ENCODE results near the gene IRF9.

IRF9 gene

DNA sequence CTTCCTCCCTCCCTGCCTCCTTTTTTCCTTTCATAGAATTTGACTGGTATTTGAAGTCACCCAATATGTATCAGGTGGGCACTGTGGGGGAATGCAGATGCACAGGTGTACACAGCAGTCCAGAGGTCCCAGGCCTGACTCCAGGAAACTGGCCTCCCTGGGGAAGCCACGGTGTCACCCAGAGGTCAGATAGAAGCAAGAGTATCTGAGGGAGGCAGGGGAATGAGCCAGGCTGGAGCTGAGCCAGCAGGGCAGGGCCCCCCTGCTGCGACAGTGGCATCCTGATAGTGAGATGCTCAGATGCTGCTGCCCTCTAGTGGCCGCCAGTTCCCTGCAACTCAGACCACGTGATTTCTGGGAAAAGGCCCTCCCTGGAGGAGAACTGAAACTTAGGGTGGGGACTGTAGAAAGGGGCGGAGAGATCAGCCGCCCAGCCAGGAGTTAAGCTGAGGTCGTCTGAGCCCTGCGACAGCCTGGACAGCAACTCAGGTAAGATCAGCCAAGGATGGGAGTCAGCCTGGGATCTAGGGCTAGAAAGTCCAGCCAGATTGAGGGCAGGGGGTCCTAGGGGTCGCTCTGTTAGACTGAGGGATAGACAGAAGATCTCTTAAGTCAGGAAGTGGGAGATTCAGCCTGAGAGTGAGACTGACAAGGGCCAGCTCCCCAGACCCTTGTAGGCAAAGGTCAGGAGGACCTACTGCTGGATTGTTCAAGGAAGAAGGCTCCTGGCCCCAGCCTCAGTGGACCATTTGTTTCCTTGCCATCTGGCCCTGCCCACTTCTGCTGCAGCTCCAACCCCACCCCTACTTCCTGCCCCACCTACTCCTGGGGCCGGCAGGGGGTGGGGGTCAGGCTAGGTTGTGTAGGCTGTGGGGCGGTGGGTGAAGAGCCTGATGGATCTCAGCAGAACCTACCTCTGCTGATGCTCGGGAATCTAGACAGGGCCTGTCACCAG is at the start of gene IRF9:
IRF9 (plus strand) TSS at position 416 of the 955 bp plus-strand sequence. CDS start 880 bp downstream, outside the sequence.
- H3K27me3 ChIP-seq (ENCODE audit: control insufficient read depth, insufficient read depth, low read length): no peaks in the 10 kb centered on the region
- peaks cover 3% of the 10 kb centered on the region for H3K4me1 ChIP-seq (ENCODE audit: control insufficient read depth, insufficient read depth, low read length)
- H3K36me3 ChIP-seq (ENCODE audit: control insufficient read depth, insufficient read depth, low read length): peaks cover 44% of the 10 kb centered on the region
- H3K9ac ChIP-seq (ENCODE audit: low read depth, low read length): peak within 1 kb of the TSS; percentile 66
- peak within 1 kb of the TSS; percentile 64 for H3K4me3 ChIP-seq (ENCODE audit: low read depth, low read length)
- no peaks in the 10 kb centered on the region for H3K9me3 ChIP-seq (ENCODE audit: control insufficient read depth, insufficient read depth, low read length)

GRCh38 chr14:24113379-24113800 is 47.7 kb upstream of the IRF9 start:
- Histone ChIP-seq H3K4me1 (ENCODE audit: control insufficient read depth, insufficient read depth, low read length) (peaks cover 3% of the 10 kb centered on the region), H3K9ac (ENCODE audit: low read depth, low read length) (peak overlapping the region; percentile 30), H3K36me3 (ENCODE audit: control insufficient read depth, insufficient read depth, low read length) (peaks cover 10% of the 10 kb centered on the region), H3K27me3 (ENCODE audit: control insufficient read depth, insufficient read depth, low read length) (no peaks in the 10 kb centered on the region), H3K9me3 (ENCODE audit: control insufficient read depth, insufficient read depth, low read length) (no peaks in the 10 kb centered on the region), H3K4me3 (ENCODE audit: low read depth, low read length) (peak overlapping the region; percentile 93)

- H3K9me3 ChIP-seq (ENCODE audit: control insufficient read depth, insufficient read depth, low read length): no peaks in the 10 kb centered on the region
- H3K36me3 ChIP-seq (ENCODE audit: control insufficient read depth, insufficient read depth, low read length): peaks cover 14% of the 10 kb centered on the region
- H3K9ac ChIP-seq (ENCODE audit: low read depth, low read length): peak overlapping the region; percentile 63
- H3K27me3 ChIP-seq (ENCODE audit: control insufficient read depth, insufficient read depth, low read length): no peaks in the 10 kb centered on the region
- peak overlapping the region; percentile 93 for H3K4me3 ChIP-seq (ENCODE audit: low read depth, low read length)
- peaks cover 3% of the 10 kb centered on the region for H3K4me1 ChIP-seq (ENCODE audit: control insufficient read depth, insufficient read depth, low read length)
Observed at GRCh38 chr14:24113801-24114531, 47.1 kb upstream of the IRF9 start.

GRCh38 chr14:24114532-24115421 is 46.3 kb upstream of the IRF9 start, which contains the start of the genes DCAF11 and NRL:
DCAF11 (plus strand) TSS chr14:24114777; CDS start chr14:24115595, 818 bp downstream.
NRL (minus strand) TSS chr14:24114949; CDS start chr14:24082848, 32,101 bp downstream.
- H3K36me3 ChIP-seq (ENCODE audit: control insufficient read depth, insufficient read depth, low read length): peaks cover 22% of the 10 kb centered on the region
- H3K9ac ChIP-seq (ENCODE audit: low read depth, low read length): peak within 1 kb of the TSS; percentile 74
- H3K4me1 ChIP-seq (ENCODE audit: control insufficient read depth, insufficient read depth, low read length): peaks cover 3% of the 10 kb centered on the region
- H3K4me3 ChIP-seq (ENCODE audit: low read depth, low read length): peak within 1 kb of the TSS; percentile 93
- H3K27me3 ChIP-seq (ENCODE audit: control insufficient read depth, insufficient read depth, low read length): no peaks in the 10 kb centered on the region
- no peaks in the 10 kb centered on the region for H3K9me3 ChIP-seq (ENCODE audit: control insufficient read depth, insufficient read depth, low read length)

DNA sequence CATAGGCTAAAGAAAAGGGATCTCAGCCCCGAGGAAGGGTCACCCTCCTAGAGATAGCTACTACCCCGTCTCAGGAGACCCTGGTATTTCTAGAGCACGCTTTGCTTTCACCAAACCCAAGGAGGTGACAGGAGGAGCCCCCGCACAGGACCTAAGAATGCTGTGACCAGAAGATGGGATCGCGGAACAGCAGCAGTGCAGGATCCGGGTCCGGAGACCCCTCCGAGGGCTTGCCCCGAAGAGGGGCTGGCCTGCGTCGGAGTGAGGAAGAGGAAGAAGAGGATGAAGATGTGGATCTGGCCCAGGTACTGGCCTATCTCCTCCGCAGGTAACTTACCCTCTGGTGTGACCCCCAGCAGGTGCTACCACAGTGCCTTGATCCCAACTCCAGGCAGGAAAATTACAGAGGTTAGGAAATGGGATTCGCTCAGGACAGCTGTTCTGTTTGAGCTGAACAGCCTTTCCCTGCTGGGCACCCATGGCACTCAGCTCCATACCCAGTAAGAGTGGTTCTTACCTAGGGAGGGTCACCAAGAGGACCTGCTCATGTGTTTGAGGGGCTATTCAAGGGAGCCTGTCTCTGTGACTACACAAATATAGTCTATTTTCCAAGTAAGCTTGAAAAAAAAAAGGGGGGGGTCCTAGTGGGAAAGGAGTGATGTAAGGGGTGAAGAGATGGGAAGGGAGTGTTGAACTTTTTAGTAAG is 45.5 kb upstream of the IRF9 start:
- no peaks in the 10 kb centered on the region for H3K27me3 ChIP-seq (ENCODE audit: control insufficient read depth, insufficient read depth, low read length)
- no peaks in the 10 kb centered on the region for H3K9me3 ChIP-seq (ENCODE audit: control insufficient read depth, insufficient read depth, low read length)
- H3K4me3 ChIP-seq (ENCODE audit: low read depth, low read length): peak overlapping the region; percentile 93
- peaks cover 23% of the 10 kb centered on the region for H3K36me3 ChIP-seq (ENCODE audit: control insufficient read depth, insufficient read depth, low read length)
- peak overlapping the region; percentile 74 for H3K9ac ChIP-seq (ENCODE audit: low read depth, low read length)
- H3K4me1 ChIP-seq (ENCODE audit: control insufficient read depth, insufficient read depth, low read length): peaks cover 3% of the 10 kb centered on the region

GRCh38 chr14:24116128-24116814 is 44.8 kb upstream of the IRF9 start:
- Histone ChIP-seq H3K4me3 (ENCODE audit: low read depth, low read length) (peak overlapping the region; percentile 93), H3K4me1 (ENCODE audit: control insufficient read depth, insufficient read depth, low read length) (peaks cover 3% of the 10 kb centered on the region), H3K9me3 (ENCODE audit: control insufficient read depth, insufficient read depth, low read length) (no peaks in the 10 kb centered on the region), H3K36me3 (ENCODE audit: control insufficient read depth, insufficient read depth, low read length) (peaks cover 26% of the 10 kb centered on the region), H3K27me3 (ENCODE audit: control insufficient read depth, insufficient read depth, low read length) (no peaks in the 10 kb centered on the region), H3K9ac (ENCODE audit: low read depth, low read length) (peak overlapping the region; percentile 74)

DNA sequence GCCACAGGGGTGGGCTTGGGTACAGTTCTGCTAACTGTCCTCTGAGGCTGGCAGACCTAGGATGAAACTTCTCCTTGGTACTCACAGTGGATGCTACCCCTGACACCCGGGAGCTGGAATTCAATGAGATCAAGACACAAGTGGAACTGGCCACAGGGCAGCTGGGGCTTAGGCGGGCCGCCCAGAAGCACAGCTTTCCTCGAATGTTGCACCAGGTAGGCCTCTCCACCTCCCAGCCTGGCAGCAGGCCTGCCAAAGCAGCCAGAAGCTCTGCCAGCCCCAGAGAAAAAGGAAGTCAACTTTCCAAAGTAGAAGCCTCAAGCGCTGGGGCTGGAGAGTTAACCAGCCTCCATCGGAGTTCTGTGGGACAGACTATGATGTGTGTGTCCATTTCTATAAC is 43.9 kb upstream of the IRF9 start:
- Histone ChIP-seq H3K9ac (ENCODE audit: low read depth, low read length) (no peak overlapping the region), H3K4me3 (ENCODE audit: low read depth, low read length) (no peak overlapping the region), H3K36me3 (ENCODE audit: control insufficient read depth, insufficient read depth, low read length) (peaks cover 27% of the 10 kb centered on the region), H3K27me3 (ENCODE audit: control insufficient read depth, insufficient read depth, low read length) (no peaks in the 10 kb centered on the region), H3K9me3 (ENCODE audit: control insufficient read depth, insufficient read depth, low read length) (no peaks in the 10 kb centered on the region), H3K4me1 (ENCODE audit: control insufficient read depth, insufficient read depth, low read length) (peaks cover 3% of the 10 kb centered on the region)

DNA sequence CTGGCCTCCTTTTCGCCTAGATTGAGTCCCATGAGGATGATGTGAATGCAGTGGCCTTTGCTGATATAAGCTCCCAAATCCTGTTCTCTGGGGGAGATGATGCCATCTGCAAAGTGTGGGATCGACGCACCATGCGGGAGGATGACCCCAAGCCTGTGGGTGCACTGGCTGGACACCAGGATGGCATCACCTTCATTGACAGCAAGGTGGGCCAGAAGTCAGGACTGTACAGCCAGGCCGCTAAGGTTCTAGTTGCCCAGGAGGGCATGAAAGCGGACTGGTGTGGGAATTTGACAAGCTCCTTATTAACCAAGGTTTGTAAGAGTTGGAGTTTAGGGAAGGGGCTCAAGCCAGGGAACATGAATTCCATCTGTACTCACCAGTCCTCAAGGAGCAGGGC is 41.4 kb upstream of the IRF9 start:
- H3K4me3 ChIP-seq (ENCODE audit: low read depth, low read length): no peak overlapping the region
- H3K9me3 ChIP-seq (ENCODE audit: control insufficient read depth, insufficient read depth, low read length): no peaks in the 10 kb centered on the region
- H3K4me1 ChIP-seq (ENCODE audit: control insufficient read depth, insufficient read depth, low read length): peaks cover 3% of the 10 kb centered on the region
- peaks cover 38% of the 10 kb centered on the region for H3K36me3 ChIP-seq (ENCODE audit: control insufficient read depth, insufficient read depth, low read length)
- H3K27me3 ChIP-seq (ENCODE audit: control insufficient read depth, insufficient read depth, low read length): no peaks in the 10 kb centered on the region
- no peak overlapping the region for H3K9ac ChIP-seq (ENCODE audit: low read depth, low read length)

- H3K27me3 ChIP-seq (ENCODE audit: control insufficient read depth, insufficient read depth, low read length): no peaks in the 10 kb centered on the region
- peaks cover 2% of the 10 kb centered on the region for H3K4me1 ChIP-seq (ENCODE audit: control insufficient read depth, insufficient read depth, low read length)
- H3K4me3 ChIP-seq (ENCODE audit: low read depth, low read length): no peak overlapping the region
- H3K36me3 ChIP-seq (ENCODE audit: control insufficient read depth, insufficient read depth, low read length): peaks cover 38% of the 10 kb centered on the region
- H3K9me3 ChIP-seq (ENCODE audit: control insufficient read depth, insufficient read depth, low read length): no peaks in the 10 kb centered on the region
- H3K9ac ChIP-seq (ENCODE audit: low read depth, low read length): no peak overlapping the region
Observed at GRCh38 chr14:24121210-24121609, 39.9 kb upstream of the IRF9 start.

GRCh38 chr14:24122416-24122815 is 38.6 kb upstream of the IRF9 start:
- no peak overlapping the region for H3K4me3 ChIP-seq (ENCODE audit: low read depth, low read length)
- H3K9ac ChIP-seq (ENCODE audit: low read depth, low read length): no peak overlapping the region
- no peaks in the 10 kb centered on the region for H3K9me3 ChIP-seq (ENCODE audit: control insufficient read depth, insufficient read depth, low read length)
- H3K27me3 ChIP-seq (ENCODE audit: control insufficient read depth, insufficient read depth, low read length): no peaks in the 10 kb centered on the region
- H3K36me3 ChIP-seq (ENCODE audit: control insufficient read depth, insufficient read depth, low read length): peaks cover 35% of the 10 kb centered on the region
- H3K4me1 ChIP-seq (ENCODE audit: control insufficient read depth, insufficient read depth, low read length): no peaks in the 10 kb centered on the region

Measured in iPS-15b (cell line).